OCI-LY1 (cell line): Measurements from ENCODE around the gene SPTSSA.

Source experiments
- EZH2 ChIP-seq: fragments of 200-600 bp; sonication (generic), shearing (Covaris generic); IDR thresholded peaks from 2 replicates; pipeline ENCODE4 v1.8.0; 2017; ENCODE audit warnings: borderline replicate concordance, mixed run types, mild to moderate bottlenecking, antibody characterized with exemption, low read length, moderate library complexity, mixed read lengths
- TF ChIP-seq, protein P1 (sequence below): fragments of 200-600 bp; sonication (generic), shearing (Covaris generic); IDR thresholded peaks from 2 replicates; pipeline ENCODE4 v1.5.1; 2017; ENCODE audit warnings: mild to moderate bottlenecking, antibody characterized with exemption, low read length, moderate library complexity, mixed read lengths

DNA sequence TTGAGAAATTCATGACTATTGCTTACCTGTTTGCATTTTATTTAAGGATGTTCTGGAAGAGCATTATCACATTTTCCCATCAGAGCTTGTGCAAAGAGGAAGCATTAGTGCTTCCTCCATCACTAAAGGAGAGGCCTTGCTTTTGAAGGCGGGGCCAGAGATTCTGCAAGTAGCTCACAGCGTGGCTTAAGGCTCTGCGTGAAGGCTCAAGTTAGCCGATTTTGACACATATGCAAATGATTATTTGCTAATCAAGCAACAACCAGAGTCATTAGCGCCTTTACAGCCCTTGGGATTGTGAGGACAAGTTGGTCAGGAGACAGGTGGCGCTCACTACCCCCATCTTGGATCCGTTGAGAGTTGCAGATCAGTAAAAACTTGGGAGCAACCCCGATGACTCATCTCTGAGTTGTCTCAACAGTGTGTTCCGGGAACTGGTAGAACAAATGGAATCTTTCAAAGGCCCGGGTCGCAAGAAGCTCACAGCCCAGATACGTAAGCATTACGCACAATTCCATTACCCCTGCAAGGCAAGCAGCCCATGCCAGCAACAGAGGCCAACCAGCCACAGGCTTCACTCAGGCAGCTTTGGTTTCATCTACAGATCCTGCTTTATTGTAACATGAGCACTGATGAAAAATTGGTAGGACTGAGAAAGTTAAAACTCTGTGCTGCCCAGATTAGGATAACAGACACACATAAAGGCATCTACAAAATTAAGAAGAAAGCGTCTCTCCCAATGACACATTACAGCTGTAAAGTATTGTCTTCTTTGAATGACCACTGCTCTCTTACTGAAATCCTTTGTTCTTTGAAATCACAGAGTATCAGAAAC, 34.9 kb upstream of the SPTSSA start:
- TF ChIP-seq, protein P1, sequence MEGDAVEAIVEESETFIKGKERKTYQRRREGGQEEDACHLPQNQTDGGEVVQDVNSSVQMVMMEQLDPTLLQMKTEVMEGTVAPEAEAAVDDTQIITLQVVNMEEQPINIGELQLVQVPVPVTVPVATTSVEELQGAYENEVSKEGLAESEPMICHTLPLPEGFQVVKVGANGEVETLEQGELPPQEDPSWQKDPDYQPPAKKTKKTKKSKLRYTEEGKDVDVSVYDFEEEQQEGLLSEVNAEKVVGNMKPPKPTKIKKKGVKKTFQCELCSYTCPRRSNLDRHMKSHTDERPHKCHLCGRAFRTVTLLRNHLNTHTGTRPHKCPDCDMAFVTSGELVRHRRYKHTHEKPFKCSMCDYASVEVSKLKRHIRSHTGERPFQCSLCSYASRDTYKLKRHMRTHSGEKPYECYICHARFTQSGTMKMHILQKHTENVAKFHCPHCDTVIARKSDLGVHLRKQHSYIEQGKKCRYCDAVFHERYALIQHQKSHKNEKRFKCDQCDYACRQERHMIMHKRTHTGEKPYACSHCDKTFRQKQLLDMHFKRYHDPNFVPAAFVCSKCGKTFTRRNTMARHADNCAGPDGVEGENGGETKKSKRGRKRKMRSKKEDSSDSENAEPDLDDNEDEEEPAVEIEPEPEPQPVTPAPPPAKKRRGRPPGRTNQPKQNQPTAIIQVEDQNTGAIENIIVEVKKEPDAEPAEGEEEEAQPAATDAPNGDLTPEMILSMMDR = no peak
- no peak for TF ChIP-seq EZH2
